ENCODE data around the gene DHRSX.
"Not testable (repeated sequence)": the region's sequence is repeated elsewhere in the genome, so short reads cannot be mapped to it uniquely, and the experiment has no call there.

DHRSX gene

GRCh38 chrX:2469196-2469685, 31.5 kb downstream of the DHRSX start:
- Histone ChIP-seq H3K36me3 (peaks cover 32 to 65% (median 40%) of the 10 kb centered on the region in 11 experiments), H3K27me3 (no peaks in the 10 kb centered on the region), H3K4me3 (no peak overlapping the region), H3K4me1 (no peaks in the 10 kb centered on the region), H3K9me3 (replicated peaks in 1 of 11) (peaks cover 8 to 31% (median 20%) of the 10 kb centered on the region in 11 experiments; a peak in 17 of 22 replicates), H4K20me1 (peaks cover 36 to 92% (median 65%) of the 10 kb centered on the region in 11 experiments; a peak in 19 of 22 replicates), H3K27ac (no peak overlapping the region), H3K4me2 (no peak overlapping the region), H3K9ac (no peak overlapping the region)
- TF ChIP-seq Cebpa-rat (IDR thresholded peaks at IDR 0.05) = no peak

GRCh38 chrX:2468261-2469195, 32.2 kb downstream of the DHRSX start:
- peaks cover 32 to 70% (median 40%) of the 10 kb centered on the region in 11 experiments for H3K36me3 ChIP-seq
- peaks cover 8 to 31% (median 20%) of the 10 kb centered on the region in 11 experiments; a peak in 17 of 22 replicates for H3K9me3 ChIP-seq (replicated peaks in 1 of 11)
- H3K4me3 ChIP-seq = no peak overlapping the region
- H3K27ac ChIP-seq = no peak overlapping the region
- H3K9ac ChIP-seq = no peak overlapping the region
- peaks cover 43 to 94% (median 64%) of the 10 kb centered on the region in 11 experiments; a peak in 19 of 22 replicates for H4K20me1 ChIP-seq
- peaks cover 0 to under 1% (median 0%) of the 10 kb centered on the region in 10 experiments; a peak in 2 of 20 replicates for H3K4me1 ChIP-seq
- no peak for TF ChIP-seq Cebpa-rat (IDR thresholded peaks at IDR 0.05)
- H3K27me3 ChIP-seq = no peaks in the 10 kb centered on the region
- no peak overlapping the region for H3K4me2 ChIP-seq

DNA sequence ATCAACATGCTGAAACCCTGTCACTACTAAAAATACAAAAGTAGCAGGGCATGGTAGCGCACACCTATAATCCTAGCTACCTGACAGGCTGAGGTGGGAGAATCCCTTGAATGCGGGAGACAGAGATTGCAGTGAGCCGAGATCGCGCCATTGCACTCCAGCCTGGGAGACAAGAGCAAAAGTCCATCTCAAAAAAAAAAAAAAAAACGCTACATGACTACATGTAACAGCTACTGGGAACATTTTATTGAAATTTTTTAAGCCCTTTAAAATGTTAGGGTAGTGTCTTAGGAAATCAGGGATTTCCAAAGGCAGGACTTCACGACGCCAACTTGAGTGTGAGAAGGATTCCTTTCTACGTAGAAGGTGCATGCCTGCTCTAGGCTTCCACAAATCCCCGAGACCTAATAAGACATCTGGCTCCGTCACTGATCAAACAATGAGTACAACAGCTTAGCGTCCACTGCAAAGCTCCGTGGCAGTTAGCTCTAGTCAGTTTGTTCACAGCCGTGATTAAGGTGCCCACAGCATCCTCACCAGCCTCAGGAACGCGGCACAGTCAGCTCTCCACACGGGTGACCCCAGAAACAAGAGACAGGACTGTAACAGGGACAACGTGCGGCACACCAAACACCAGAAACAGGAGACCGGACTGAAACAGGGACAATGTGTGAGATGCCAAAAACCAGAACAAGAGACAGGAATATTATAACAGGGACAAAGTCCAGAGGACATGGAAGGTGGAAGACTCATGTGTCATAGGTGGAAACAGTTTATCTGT, 33.7 kb downstream of the DHRSX start:
- TF ChIP-seq Cebpa-rat (IDR thresholded peaks at IDR 0.05) = no peak
- Histone ChIP-seq H3K27ac (no peak overlapping the region), H3K4me2 (no peak overlapping the region), H4K20me1 (peaks cover 52 to 98% (median 73%) of the 10 kb centered on the region in 11 experiments; a peak in 19 of 22 replicates), H3K4me3 (no peak overlapping the region), H3K9ac (no peak overlapping the region), H3K9me3 (replicated peaks in 1 of 11) (peaks cover 8 to 27% (median 18%) of the 10 kb centered on the region in 11 experiments; a peak in 16 of 22 replicates), H3K36me3 (peaks cover 26 to 65% (median 39%) of the 10 kb centered on the region in 11 experiments), H3K4me1 (peaks cover 0 to 9% (median 0%) of the 10 kb centered on the region in 10 experiments; a peak in 5 of 20 replicates), H3K27me3 (no peaks in the 10 kb centered on the region)

DNA sequence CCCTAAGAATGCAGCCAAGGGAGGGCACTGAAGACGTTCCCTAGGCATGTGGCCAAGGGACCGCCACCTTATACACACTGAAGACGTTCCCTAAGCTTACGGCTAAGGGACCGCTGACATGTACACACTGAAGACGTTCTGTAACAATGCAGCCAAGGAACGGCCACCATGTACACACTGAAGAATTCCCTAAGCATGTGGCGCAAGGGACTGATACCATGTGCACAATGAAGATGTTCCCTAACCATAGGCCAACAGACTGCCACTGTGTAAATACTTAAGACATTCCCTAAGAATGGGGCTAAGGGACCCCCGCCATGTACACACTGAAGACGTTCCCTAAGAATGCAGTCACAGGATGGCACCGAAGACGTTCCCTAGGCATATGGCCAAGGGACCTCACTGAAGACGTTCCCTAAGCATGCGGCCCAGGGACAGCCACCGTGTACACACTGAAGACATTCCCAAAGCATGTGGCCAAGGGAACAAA, 36.1 kb downstream of the DHRSX start:
- Histone ChIP-seq H3K27me3 (no peaks in the 10 kb centered on the region), H4K20me1 (peaks cover 50 to 98% (median 86%) of the 10 kb centered on the region in 11 experiments; a peak in 20 of 22 replicates), H3K36me3 (peaks cover 6 to 43% (median 20%) of the 10 kb centered on the region in 11 experiments; a peak in 19 of 22 replicates), H3K4me1 (peaks cover 0 to 11% (median 6%) of the 10 kb centered on the region in 10 experiments; a peak in 10 of 20 replicates), H3K9me3 (replicated peaks in 1 of 11) (peaks cover 0 to 12% (median 4%) of the 10 kb centered on the region in 11 experiments; a peak in 10 of 22 replicates), H3K9ac (no peak overlapping the region), H3K4me3 (no peak overlapping the region), H3K4me2 (no peak overlapping the region), H3K27ac (no peak overlapping the region)
- TF ChIP-seq Cebpa-rat (IDR thresholded peaks at IDR 0.05) = no peak

GRCh38 chrX:2463973-2464676, 36.7 kb downstream of the DHRSX start:
- H4K20me1 ChIP-seq = peaks cover 44 to 95% (median 83%) of the 10 kb centered on the region in 11 experiments; a peak in 20 of 22 replicates
- H3K27ac ChIP-seq = no peak overlapping the region
- TF ChIP-seq Cebpa-rat (IDR thresholded peaks at IDR 0.05) = no peak
- no peak overlapping the region for H3K4me2 ChIP-seq
- H3K9me3 ChIP-seq (replicated peaks in 1 of 11) = peaks cover 0 to 7% (median 0%) of the 10 kb centered on the region in 11 experiments; a peak in 4 of 22 replicates
- H3K4me1 ChIP-seq = peaks cover 0 to 11% (median 6%) of the 10 kb centered on the region in 10 experiments; a peak in 10 of 20 replicates
- peaks cover 1 to 37% (median 14%) of the 10 kb centered on the region in 11 experiments; a peak in 19 of 22 replicates for H3K36me3 ChIP-seq
- H3K9ac ChIP-seq = no peak overlapping the region
- no peak overlapping the region for H3K4me3 ChIP-seq
- no peaks in the 10 kb centered on the region for H3K27me3 ChIP-seq

DNA sequence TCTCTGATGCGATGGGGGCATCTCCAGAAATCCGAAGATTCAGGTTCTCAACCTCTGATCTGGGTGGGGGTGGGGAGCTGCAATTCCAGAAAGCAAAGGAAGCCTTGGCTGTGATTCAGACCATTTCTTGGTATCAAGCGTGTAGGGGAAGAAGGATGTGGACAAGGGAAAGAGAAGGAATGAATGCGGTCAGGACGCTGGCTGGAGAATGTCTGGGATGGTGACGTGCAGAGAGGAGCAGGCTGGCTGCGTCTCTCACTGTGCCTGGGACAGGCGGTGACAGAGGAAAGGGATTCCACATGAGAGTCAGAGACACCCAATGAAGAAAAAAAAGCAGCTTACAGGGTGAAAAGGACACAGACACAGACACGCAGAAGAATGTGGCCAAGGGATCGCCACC, 37.3 kb downstream of the DHRSX start:
- not testable (repeated sequence) for H3K4me2 ChIP-seq, H3K27me3 ChIP-seq, H3K27ac ChIP-seq, H3K9ac ChIP-seq, H3K4me3 ChIP-seq
- Histone ChIP-seq H4K20me1 (peaks cover 37 to 94% (median 76%) of the 10 kb centered on the region in 11 experiments; a peak in 20 of 22 replicates), H3K36me3 (peaks cover 4 to 35% (median 14%) of the 10 kb centered on the region in 11 experiments; a peak in 19 of 22 replicates), H3K9me3 (replicated peaks in 1 of 11) (peaks cover 0 to 12% (median 4%) of the 10 kb centered on the region in 11 experiments; a peak in 13 of 22 replicates), H3K4me1 (peaks cover 0 to 11% (median 6%) of the 10 kb centered on the region in 10 experiments; a peak in 10 of 20 replicates)

GRCh38 chrX:2462780-2463179, 38.0 kb downstream of the DHRSX start:
- H3K36me3 ChIP-seq = peaks cover 11 to 39% (median 21%) of the 10 kb centered on the region in 11 experiments; a peak in 21 of 22 replicates
- no peak overlapping the region for H3K4me3 ChIP-seq
- peaks cover 41 to 94% (median 76%) of the 10 kb centered on the region in 11 experiments; a peak in 20 of 22 replicates for H4K20me1 ChIP-seq
- H3K27me3 ChIP-seq = no peaks in the 10 kb centered on the region
- H3K27ac ChIP-seq = no peak overlapping the region
- peaks cover 5 to 19% (median 10%) of the 10 kb centered on the region in 11 experiments; a peak in 19 of 22 replicates for H3K9me3 ChIP-seq (replicated peaks in 1 of 11)
- H3K9ac ChIP-seq = no peak overlapping the region
- H3K4me1 ChIP-seq = peaks cover 0 to 11% (median 6%) of the 10 kb centered on the region in 10 experiments; a peak in 10 of 20 replicates
- no peak overlapping the region for H3K4me2 ChIP-seq
- no peak for TF ChIP-seq Cebpa-rat (IDR thresholded peaks at IDR 0.05)
